K562 (cell line): ENCODE measurements around the gene PTPMT1. TPM values are rescaled to one million over a fixed set of nuclear protein-coding genes. Genes with fewer than 3 reads are reported as not detected.
A peak's percentile ranks its signal among the peaks of the same experiment; 100 is the strongest.

Experiments used
- AFF4 ChIP-seq: sonication (generic); formaldehyde crosslinking; IDR thresholded peaks from 2 replicates; pipeline ENCODE4 v1.8.0; 2023; ENCODE audit warnings: mild to moderate bottlenecking, missing genetic modification reagents
- ATF4 ChIP-seq: fragments of 450-650 bp; formaldehyde crosslinking; IDR thresholded peaks from 2 replicates; pipeline ENCODE4 v1.4.0; 2022; ENCODE audit warnings: mild to moderate bottlenecking, moderate library complexity
- CHD4 ChIP-seq: fragments of 200-600 bp; sonication (generic); IDR thresholded peaks from 3 replicates; pipeline ENCODE4 v1.6.1; 2012; ENCODE audit warnings: low read depth, mild to moderate bottlenecking, mixed read lengths, low read length, inconsistent platforms; ENCODE audit not compliant: insufficient read depth, insufficient replicate concordance, poor library complexity, severe bottlenecking
- E2F6 ChIP-seq, 2 experiments: IDR thresholded peaks; 2 replicates each; pipeline ENCODE4 v1.6.1; 2011; ENCODE audit warnings: borderline replicate concordance in 1 of 2, control low read depth in 1 of 2, low read depth in 1 of 2, low read length in 1 of 2, mild to moderate bottlenecking in 1 of 2, mixed read lengths in 1 of 2, moderate library complexity in 1 of 2; ENCODE audit not compliant: insufficient read depth in 1 of 2, insufficient read length in 1 of 2, poor library complexity in 1 of 2, severe bottlenecking in 1 of 2; ENCODE audit errors: extremely low read depth in 1 of 2
- GMEB1 ChIP-seq: fragments of 250-450 bp; sonication (Bioruptor Pico); IDR thresholded peaks from 2 replicates; pipeline ENCODE4 v1.4.0; 2020; ENCODE audit warnings: mild to moderate bottlenecking
- MLX ChIP-seq, 2 experiments: fragments of 450-650 bp in 1 of 2; sonication (generic) in 1 of 2; formaldehyde crosslinking; conservative IDR thresholded peaks; 2 replicates each; pipeline versions ENCODE4 v1.4.0 to v1.8.1; 2020 to 2022; ENCODE audit warnings: mild to moderate bottlenecking in 1 of 2, missing genetic modification reagents in 1 of 2
- RFX5 ChIP-seq: IDR thresholded peaks from 2 replicates; pipeline ENCODE4 v1.6.1; 2011; ENCODE audit warnings: low read depth, mild to moderate bottlenecking, improper control_type of control experiment, low read length
- SNRNP70 ChIP-seq: fragments of 200-400 bp; formaldehyde crosslinking; optimal IDR thresholded peaks from 2 replicates; pipeline ENCODE3; 2017; ENCODE audit warnings: low read depth, low read length
- SP2 ChIP-seq: IDR thresholded peaks from 2 replicates; pipeline ENCODE4 v1.6.1; 2011; ENCODE audit warnings: mild to moderate bottlenecking, low read depth, low read length, moderate library complexity; ENCODE audit not compliant: poor library complexity, severe bottlenecking; ENCODE audit errors: extremely low read depth
- XRCC5 ChIP-seq: fragments of 200-400 bp; formaldehyde crosslinking; IDR thresholded peaks from 2 replicates; pipeline ENCODE4 v1.6.1; 2017; ENCODE audit warnings: low read depth, mild to moderate bottlenecking, low read length
- ZBTB33 ChIP-seq: sonication (generic); formaldehyde crosslinking; IDR thresholded peaks from 2 replicates; pipeline ENCODE4 v1.8.1; 2023; ENCODE audit warnings: mild to moderate bottlenecking, missing genetic modification reagents
- ZBTB7A ChIP-seq: IDR thresholded peaks from 2 replicates; pipeline ENCODE4 v1.6.1; 2011; ENCODE audit warnings: low read depth, mild to moderate bottlenecking, low read length, moderate library complexity, borderline replicate concordance; ENCODE audit not compliant: control insufficient read depth
- ZNF24 ChIP-seq: fragments of 450-650 bp; IDR thresholded peaks from 2 replicates; pipeline ENCODE4 v1.6.1; 2016
- ZNF347 ChIP-seq: fragments of 450-650 bp; formaldehyde crosslinking; IDR thresholded peaks from 2 replicates; pipeline ENCODE4 v1.4.0; 2020; ENCODE audit warnings: low read depth, mild to moderate bottlenecking, moderate library complexity
- polyA plus RNA-seq, 8 experiments: library from polyadenylated mRNA; depleted of rRNA in 4 of 8; stranded (reverse) in 5 of 8; unstranded in 3 of 8; fragments of >200 nt; fragmentation: Nextera tagmentation in 2 of 8; fragmentation: Illumina TruSeq in 1 of 8; extraction: Ambion mirVana in 2 of 8; extraction: Trizol in 1 of 8; gene quantifications; 2 replicates each; pipeline versions ENCODE4 v1.2.1 to v1.2.3, GENCODE V29; 2011 to 2014; ENCODE audit warnings: inconsistent platforms in 1 of 8, missing spikeins in 1 of 8
- total RNA-seq, 7 experiments: library from RNA; depleted of rRNA in 6 of 7; stranded (reverse); fragments of >200 nt in 6 of 7; fragmentation: Illumina TruSeq in 2 of 7; extraction: Trizol in 2 of 7; gene quantifications; 2 replicates each; pipeline versions ENCODE4 v1.2.1 to v1.2.3, GENCODE V29; 2011 to 2021; ENCODE audit warnings: low replicate concordance in 1 of 7

The PTPMT1 gene
- total and polyA plus RNA-seq, 9 of the 15 experiments (the other 6 are each of a cell fraction or from before 2014, with no cell fraction given): 10.4 to 140 (median 67.2) TPM

- TF ChIP-seq MLX (CRISPR knock-in tag; conservative IDR thresholded peaks at IDR 0.05) (0 out of 4 replicates have a peak, but pooled peaks of 1 of the 2 experiments have one; percentile 33), GMEB1 (CRISPR knock-in tag) (0 out of 2 replicates have a peak, but pooled peaks have one; percentile 23), RFX5 (no peak), ATF4 (no peak), ZNF347 (CRISPR knock-in tag) (no peak), ZBTB7A (peak; percentile 65; the same call in 1 of the 2 replicates), SNRNP70 (no peak), ZNF24 (no peak), AFF4 (no peak), E2F6 (IDR thresholded peaks at IDR 0.05; ENCODE audit: borderline replicate concordance in 1 of 2, extremely low read depth in 1 of 2, insufficient read depth in 1 of 2, insufficient read length in 1 of 2, low read depth in 1 of 2, low read length in 1 of 2, poor library complexity in 1 of 2, severe bottlenecking in 1 of 2) (peak; percentile 97 to 98), ZBTB33 (CRISPR knock-in tag) (no peak), SP2 (no peak), XRCC5 (no peak), CHD4 (no peak)
Measured at GRCh38 chr11:47565340-47566148, at the start of gene PTPMT1 (continued).
